Measurements from ENCODE around the gene MS4A6E.
A peak's percentile ranks its signal among the peaks of the same experiment; 100 is the strongest.

Gene MS4A6E

DNA sequence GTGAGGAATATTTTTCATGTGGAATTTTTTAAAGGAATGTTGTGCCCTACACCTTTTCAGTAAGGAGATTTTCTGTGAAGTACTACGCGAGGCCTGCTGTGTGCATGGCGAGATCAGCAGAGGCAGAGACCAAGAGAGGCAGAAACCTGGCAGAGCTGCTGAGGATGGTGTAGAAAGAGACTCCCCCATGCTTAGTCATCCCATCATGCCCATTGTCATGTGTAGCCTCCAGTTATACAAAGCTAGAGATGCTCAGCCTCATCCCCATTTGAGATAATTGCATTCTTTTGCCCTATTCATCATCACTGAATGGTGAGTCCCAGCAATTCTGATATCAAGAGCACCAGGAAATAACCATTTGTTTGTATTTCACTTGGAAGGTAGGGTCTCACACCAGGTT lies 48.3 kb downstream of the MS4A6E start:
- DNase-seq (ENCODE audit: low spot score): no peak

DNA sequence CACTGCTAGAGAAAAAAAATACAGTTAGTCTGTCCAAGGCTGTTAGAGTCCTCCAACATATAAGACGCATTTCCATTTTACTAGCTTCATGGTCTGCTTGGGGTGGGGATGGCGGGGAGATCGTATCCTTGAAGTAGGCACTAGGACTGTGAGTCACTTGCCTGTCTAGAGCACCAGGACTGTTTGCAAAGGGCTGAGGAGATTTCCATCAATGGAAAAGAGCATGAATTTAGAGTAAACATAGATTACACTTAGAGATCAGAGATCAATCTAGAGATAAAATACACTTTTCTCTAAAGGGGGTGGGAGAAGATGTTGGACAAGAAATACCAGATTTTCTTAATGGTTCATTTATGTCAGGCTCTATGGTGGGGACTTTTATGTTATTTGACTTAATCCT lies 49.5 kb downstream of the MS4A6E start:
- no peak for DNase-seq (ENCODE audit: low spot score)

DNA sequence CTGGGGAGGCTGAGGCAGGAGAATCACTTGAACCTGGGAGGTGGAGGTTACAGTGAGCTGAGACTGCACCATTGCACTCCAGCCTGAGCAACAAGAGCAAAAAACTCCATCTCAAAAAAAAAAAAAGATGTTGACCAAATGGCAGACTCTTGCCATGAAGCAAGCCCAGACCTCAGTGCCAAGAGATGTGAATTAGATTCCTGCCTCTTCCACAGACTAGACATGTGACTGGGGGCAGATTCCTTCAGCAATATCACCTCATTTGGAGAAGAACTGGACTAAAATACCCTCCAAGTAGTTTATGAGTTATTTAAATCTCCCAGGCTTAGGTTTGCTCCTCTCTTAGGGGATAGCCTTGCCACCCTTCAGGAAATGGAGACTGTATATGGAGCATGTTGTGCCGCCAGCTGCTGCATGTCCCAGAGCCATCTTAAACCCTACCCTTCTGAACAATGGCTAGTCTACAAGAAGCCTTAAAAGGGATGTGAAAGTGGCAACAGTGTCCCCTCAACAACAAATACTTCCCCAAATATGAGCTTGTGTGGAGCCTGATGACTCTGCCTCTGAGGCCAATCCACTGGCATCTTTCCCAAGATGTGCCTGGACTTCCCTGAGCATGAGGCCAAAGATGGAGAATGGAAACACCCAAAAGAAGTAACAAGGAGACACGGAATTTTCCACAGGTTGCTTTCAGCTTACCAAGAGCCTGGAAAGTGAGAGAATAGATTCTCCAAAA lies 50.5 kb downstream of the MS4A6E start:
- DNase-seq (ENCODE audit: low spot score): peak; percentile 35

DNA sequence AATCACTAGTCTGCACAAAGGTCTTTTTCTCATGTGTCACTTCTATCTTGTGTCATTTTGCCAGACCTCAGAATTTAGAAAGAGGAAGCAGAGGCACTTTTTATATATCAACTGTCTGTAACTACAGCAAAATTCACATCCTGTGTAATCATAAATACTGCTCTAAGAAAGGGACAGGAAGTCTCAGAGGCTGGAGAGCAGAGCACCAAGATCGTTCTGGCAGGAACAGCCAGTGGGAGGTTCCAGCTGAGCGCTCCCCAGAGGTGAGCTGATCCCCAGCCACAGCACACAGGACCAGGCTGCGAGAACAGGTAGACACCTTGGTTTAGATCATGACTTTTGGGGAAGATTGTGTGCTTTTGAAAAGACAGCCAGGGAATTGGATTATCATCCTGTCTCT lies 51.3 kb downstream of the MS4A6E start, which contains the start of gene MS4A7:
MS4A7 (plus strand) TSS at position 179 of the 400 bp plus-strand sequence. CDS start 4,610 bp downstream, outside the sequence.
- peak; percentile 27 for DNase-seq (ENCODE audit: low spot score)

DNA sequence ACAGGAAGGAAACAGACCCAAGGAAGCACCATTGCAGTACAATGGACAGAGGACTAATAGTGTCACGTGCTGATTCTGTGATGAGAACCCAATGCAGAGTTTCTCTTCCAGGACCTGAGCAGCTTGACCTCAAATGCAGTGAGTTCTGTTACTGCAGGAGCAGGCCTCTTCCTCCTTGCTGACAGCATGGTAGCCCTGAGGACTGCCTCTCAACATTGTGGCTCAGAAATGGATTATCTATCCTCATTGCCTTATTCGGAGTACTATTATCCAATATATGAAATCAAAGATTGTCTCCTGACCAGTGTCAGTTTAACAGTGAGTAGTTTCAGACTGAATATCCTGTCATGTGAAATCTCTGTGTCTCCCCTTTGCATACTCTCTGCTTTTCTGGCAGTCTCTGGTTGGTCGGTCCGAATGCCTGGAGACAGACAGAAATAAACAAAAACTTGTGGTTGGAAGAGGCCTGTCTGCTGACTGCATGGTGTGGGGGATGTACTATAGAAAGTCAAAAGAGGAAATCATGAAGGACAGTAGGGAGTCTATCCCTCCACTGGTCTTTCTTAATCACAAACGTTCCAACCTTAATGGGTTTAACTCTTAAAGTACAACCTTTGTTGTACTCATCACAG lies 62.3 kb downstream of the MS4A6E start:
- no peak for DNase-seq (ENCODE audit: low spot score)

DNA sequence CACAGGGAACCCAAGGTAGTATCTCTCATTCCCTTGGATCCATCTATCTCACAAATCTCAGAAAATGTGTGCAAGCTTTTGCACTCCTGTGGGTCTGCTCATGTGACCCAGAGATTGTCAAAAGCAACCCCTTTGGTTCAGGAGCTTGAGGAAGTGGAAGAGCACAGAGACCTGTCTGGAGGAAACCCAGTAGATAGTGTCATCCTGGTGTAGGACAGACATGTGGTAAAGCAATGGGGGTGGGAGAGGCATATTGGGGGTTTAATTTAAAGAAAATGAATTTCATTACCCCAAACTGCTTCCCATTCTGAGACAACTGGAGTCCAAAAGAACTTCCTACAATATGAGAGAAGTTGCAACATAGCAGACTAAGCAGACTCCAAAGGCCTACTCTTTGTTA lies 63.4 kb downstream of the MS4A6E start:
- no peak for DNase-seq (ENCODE audit: low spot score)
